Body of pancreas (tissue), 4 donors: ENCODE results near the gene COPZ1.

ENCODE experiments used
- CTCF ChIP-seq, 7 experiments: fragments of 450-650 bp in 4 of 7; fragments of 200-600 bp in 3 of 7; sonication (generic) in 3 of 7; IDR thresholded peaks; one replicate each; pipeline ENCODE4 v1.5.1; 2016 to 2019; ENCODE audit warnings: antibody characterized with exemption in 7 of 7
- POLR2A ChIP-seq, 3 donors: fragments of 450-650 bp; IDR thresholded peaks; one replicate each; pipeline ENCODE4 v1.6.1; 2016; ENCODE audit warnings: antibody characterized with exemption in 3 of 3, mild to moderate bottlenecking in 2 of 3

- TF ChIP-seq POLR2A (IDR thresholded peaks at IDR 0.05) = no peak
- TF ChIP-seq CTCF (IDR thresholded peaks at IDR 0.05) = no peak
Observed at GRCh38 chr12:54341378-54342300, 16.7 kb downstream of the COPZ1 start.
